HG03378 (cell line): Measurements from ENCODE around the gene FZD2.
"Not testable (repeated sequence)": the region's sequence is repeated elsewhere in the genome, so short reads cannot be mapped to it uniquely, and the experiment has no call there.

ENCODE experiments used
- ATAC-seq: cut with Tn5 transposase; IDR thresholded peaks from one replicate; pipeline ENCODE4 v1.9.1; 2021; ENCODE audit warnings: mild to moderate bottlenecking, moderate library complexity; ENCODE audit not compliant: unreplicated experiment

FZD2 gene

DNA sequence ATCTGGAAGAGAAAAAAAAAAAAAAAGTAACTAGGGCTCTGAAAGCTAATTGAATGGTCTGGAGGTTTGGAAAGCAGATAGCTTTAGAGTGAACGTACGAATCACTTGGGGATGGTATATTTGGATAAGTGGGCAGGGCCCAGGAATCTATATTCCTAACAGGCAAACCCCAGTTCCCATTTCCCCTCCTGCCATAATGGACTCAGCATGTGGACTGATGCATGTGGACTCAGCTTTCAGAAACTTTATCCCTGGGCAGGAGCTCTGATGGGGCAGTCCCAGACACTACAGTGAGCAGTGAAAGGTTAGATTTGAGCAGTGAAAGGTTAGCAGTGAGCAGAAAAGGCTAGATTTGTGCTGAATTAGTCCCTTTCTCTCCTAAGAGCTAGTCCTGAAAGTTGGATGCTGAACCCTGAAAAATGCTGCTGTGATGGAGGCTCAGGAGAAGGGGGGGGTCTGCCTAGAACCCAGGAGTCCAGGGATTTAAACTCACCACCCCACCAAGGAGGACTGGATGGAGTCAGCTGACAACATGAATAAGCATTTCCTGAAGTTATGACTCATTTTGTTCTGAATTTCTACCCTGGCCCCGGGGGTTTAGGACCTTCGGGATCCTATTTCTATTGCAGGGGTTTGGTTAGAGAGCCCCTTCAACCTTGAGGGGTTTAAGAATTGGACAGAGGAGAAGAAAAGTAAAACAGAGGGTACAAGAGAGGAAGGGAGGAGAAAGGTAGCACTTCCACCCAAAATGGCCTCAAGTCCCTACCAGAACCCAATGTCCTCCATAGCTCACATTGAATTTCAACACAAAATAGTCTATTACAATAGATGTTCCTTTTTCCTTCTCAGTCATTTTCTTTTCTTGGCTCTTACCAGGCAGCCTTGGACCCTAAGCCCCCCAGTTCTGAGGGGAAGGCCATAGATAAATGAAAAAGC, 10.3 kb upstream of the FZD2 start:
- no peak for ATAC-seq

GRCh38 chr17:44547625-44548267, 9.5 kb upstream of the FZD2 start:
- ATAC-seq = no peak

GRCh38 chr17:44548376-44549230, 8.7 kb upstream of the FZD2 start:
- ATAC-seq = no peak

DNA sequence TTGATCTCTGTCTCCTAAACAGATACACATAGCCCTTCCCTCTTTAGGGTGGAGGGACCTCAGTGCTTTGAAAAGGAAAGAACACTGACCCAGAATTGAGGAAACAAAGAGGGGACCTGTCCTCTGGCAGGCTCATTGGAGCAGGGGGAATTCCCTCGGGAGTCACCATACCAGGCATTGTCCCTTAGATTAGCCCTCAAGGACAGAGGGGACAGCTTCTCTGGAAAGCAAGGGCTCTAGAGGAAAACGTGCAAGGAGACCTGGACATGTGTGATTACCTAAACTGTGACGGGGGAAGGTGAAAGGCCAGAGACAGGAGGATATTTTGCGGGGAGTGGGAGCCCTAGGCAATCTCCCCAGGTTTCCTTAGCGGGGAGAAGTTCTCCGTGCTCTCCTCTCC, 7.6 kb upstream of the FZD2 start:
- no peak for ATAC-seq

DNA sequence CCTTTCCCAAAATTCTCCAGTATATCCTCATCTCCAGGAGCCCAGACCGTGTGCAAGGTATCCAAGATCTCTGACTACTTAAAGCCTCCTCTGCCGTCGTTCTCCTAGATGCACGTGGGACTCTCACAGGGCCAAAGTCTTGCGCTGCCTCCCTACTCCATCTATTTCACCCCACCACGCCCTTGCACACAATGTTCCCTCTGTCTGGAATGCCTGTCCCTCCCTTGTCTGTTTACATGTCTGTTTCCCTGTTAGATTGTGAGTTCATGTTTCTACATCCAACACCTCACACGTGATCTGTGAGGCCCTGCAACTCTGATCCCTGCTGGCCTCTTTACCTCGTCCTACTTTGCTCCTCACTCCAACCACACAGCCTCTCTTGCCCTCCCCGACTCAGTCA, 4.9 kb upstream of the FZD2 start:
- no peak for ATAC-seq

GRCh38 chr17:44555099-44555498, 2.2 kb upstream of the FZD2 start:
- ATAC-seq = no peak

DNA sequence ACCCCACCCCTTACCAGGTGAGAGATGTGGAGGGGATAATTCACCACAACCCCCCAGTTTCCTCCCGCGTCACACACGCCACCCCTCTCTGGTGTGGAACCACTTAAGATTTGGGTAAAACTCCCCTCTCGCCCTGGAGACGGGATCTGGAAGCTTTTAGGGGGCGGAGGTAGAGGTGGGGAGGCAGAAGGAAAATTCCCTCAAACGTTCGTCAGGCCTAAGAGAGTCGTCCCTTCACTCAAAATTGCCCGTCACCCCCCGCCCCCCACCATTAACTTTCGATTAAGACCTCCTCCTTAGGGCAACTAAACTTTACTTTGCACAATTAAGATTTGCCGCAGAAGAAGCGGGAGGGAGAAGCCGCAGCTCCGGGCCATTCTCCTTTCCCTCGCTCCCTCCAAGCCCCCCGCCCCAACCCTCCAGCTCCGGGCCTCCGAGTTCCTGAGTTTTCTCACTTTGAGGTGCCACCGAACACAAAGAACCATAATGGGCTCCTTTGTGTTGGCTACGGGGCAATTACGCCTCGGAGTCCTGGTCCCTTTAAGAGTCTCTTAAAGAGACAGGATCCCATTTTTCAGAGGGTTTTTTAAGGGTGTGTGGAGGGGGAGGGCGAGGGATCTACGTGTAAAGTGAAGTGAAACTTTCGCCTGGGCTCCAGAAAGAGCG, 985 bp upstream of the FZD2 start:
- no peak for ATAC-seq

DNA sequence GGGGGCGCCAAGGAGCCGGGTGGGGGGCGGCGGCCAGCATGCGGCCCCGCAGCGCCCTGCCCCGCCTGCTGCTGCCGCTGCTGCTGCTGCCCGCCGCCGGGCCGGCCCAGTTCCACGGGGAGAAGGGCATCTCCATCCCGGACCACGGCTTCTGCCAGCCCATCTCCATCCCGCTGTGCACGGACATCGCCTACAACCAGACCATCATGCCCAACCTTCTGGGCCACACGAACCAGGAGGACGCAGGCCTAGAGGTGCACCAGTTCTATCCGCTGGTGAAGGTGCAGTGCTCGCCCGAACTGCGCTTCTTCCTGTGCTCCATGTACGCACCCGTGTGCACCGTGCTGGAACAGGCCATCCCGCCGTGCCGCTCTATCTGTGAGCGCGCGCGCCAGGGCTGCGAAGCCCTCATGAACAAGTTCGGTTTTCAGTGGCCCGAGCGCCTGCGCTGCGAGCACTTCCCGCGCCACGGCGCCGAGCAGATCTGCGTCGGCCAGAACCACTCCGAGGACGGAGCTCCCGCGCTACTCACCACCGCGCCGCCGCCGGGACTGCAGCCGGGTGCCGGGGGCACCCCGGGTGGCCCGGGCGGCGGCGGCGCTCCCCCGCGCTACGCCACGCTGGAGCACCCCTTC, 484 bp downstream of the FZD2 start:
- ATAC-seq = no peak

- no peak for ATAC-seq
These were observed 1.0 kb downstream of the FZD2 start for GRCh38 chr17:44558334-44558709.

DNA sequence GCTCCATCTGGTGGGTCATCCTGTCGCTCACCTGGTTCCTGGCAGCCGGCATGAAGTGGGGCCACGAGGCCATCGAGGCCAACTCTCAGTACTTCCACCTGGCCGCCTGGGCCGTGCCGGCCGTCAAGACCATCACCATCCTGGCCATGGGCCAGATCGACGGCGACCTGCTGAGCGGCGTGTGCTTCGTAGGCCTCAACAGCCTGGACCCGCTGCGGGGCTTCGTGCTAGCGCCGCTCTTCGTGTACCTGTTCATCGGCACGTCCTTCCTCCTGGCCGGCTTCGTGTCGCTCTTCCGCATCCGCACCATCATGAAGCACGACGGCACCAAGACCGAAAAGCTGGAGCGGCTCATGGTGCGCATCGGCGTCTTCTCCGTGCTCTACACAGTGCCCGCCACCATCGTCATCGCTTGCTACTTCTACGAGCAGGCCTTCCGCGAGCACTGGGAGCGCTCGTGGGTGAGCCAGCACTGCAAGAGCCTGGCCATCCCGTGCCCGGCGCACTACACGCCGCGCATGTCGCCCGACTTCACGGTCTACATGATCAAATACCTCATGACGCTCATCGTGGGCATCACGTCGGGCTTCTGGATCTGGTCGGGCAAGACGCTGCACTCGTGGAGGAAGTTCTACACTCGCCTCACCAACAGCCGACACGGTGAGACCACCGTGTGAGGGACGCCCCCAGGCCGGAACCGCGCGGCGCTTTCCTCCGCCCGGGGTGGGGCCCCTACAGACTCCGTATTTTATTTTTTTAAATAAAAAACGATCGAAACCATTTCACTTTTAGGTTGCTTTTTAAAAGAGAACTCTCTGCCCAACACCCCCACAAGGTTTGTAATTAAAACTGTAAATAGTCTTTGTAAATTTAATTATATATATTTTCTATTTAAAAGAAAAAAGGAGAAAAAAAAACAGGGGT, 1.7 kb downstream of the FZD2 start:
- no peak for ATAC-seq

- no peak for ATAC-seq
These were observed 2.6 kb downstream of the FZD2 start for GRCh38 chr17:44559634-44560554.

DNA sequence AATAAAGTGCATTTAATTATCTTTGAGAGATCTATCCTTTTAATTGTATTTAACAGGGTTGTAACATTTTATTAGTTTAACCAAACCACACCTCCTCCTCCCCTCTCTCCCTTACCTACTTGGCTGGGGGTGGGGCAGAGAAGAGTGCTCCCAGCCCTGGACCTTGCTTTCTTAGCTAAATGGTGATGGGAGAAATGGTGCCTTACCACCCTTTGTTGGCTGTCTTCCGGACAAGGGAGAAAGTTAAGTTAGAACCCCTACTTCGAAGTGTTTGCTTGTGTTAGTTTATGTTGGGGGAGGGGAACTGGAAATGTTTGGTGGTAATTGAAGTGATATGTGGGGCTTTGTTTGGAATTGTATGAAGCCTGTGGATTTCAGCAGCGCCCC, 3.9 kb downstream of the FZD2 start:
- ATAC-seq = no peak

DNA sequence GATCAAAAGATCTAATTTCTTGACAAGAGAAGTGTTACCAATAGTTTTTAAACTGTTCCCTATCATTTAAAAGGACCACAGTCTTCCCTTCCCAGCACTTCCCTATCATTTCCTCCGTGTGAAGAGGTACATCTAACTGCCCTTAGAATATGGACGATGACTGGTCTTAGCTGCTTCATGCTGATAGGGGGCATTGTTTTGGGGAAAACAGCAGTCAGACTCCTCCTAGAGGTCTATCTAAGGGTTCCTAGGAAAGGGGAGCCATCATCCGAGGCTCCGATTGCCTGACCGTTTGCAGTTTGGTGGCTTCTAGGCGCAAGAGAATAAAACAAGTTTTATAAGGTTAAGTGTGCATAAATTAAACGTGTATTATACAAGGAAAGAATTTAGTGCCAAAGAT, 7.1 kb downstream of the FZD2 start:
- no peak for ATAC-seq

- ATAC-seq = no peak
These were observed 8.7 kb downstream of the FZD2 start for GRCh38 chr17:44565866-44566443.

DNA sequence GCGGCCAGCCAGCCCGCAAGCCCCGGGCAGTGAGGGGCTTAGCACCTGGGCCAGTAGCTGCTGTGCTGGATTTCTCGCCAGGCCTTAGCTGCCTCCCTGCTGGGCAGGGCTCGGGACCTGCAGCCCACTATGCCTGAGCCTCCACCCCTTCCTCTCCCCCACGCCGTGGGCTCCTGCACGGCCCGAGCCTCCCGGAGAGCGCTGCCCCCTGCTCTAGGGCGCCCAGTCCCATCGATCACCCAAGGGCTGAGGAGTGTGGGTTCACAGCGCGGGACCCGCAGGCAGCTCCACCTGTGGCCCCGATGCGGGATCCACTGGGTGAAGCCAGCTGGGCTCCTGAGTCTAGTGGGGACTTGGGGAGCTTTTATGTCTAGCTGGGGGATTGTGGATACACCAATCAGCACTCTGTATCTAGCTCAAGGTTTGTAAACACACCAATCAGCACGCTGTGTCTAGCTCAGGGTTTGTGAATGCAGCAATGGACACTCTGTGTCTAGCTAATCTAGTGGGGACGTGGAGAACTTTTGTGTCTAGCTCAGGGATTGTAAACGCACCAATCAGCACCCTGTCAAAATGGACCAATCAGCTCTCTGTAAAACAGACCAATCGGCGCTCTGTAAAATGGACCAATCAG, 11.1 kb downstream of the FZD2 start:
- ATAC-seq = not testable (repeated sequence)

- no peak for ATAC-seq
These were observed 11.9 kb downstream of the FZD2 start for GRCh38 chr17:44568945-44569858.
